DMS114 treated with DMSO at 0.1 percent for 48 hours (cell line): Measurements from ENCODE around the gene CDNF.
"Not testable (repeated sequence)": the region's sequence is repeated elsewhere in the genome, so short reads cannot be mapped to it uniquely, and the experiment has no call there.

ENCODE experiments used
- DNase-seq: peaks from one replicate; lab custom pipeline; 2025; ENCODE audit not compliant: unreplicated experiment; lab: John Stamatoyannopoulos, UW

Gene CDNF

DNA sequence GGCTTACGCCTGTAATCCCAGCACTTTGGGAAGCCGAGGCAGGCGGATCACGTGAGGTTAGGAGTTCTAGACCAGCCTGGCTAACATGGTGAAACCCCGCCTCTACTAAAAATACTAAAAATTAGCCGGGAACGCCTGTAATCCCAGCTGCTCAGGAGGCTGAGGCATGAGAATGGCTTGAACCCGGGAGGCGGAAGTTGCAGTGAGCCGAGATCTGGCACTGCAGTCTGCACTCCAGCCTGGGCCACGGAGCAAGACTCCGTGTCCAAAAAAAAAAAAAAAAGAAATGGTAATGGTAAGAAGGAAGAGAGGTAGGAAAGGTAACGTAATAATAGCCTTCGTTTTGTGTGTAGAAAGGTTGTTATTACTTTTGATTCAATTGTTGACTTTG is 1.5 kb upstream of the CDNF start:
- no peak for DNase-seq

DNA sequence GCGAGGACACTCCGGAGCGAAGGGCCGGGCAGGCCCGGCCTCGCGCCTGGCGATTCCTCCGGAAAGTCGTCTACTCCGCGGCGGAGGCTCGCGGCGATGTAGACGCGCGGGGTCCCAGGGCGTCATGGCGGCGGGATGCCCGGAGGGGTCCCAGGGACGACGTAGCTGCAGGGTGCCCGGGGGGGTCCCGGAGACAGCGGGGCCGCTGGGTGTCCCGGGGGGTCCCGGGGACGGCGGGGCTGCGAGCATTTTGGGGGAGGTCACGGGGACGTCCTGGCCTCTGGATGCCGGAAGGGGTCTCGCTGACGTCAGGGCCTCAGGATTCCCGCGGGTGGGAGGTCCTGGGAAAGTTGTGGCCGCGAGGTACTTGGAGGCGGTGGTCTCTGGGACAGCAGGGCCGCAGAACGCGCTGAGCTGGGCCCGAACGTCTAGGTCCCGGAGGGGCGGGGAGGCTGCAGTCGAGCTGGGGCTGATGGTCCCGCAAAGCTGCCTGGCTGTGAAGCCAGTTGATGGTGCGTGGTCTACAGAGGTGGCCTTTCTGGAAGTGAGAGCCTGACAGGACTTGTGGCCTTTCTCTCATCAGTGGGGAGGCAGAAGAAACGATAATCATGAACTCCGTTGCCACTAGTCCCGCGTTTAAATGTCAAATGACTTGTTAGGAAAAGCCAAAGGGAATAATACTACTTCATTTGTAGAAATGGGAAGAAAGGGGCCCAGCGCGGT is 906 bp upstream of the CDNF start:
- peak; percentile 26 for DNase-seq

DNA sequence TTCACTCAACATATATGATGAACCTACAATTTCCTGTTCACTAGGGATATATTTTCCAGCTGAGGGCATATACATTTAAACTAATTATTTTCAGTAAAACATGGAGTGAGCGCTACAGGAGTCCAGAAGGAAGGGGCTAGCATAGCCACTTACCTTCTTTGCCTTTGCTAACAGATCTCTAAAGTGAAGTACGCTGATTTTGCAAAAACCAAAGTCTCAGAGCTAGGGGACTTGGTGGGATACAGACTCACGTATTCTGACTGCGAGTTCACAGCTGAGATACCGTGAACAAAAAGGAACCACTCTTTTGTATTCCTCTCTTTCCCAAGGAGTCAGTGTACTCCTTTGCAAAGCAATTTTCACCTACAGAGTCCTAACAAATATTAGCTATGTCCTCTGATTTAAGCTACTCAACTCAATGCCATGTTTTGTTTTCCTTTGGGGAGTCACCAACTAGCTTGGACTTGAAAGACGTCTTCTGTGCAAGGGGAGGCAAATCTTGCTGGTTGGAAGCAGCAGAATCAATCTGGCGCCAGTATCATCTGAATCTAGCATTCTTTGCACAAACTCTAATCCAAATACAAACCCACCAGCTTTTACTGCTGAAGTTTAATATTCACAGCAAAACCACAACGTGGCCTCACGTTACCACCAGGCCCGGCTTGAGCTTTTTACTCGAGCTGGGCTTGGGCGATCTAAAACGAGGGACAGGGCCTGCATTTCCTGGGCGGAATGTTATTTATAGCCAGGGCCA is 657 bp downstream of the CDNF start:
- no peak for DNase-seq

DNA sequence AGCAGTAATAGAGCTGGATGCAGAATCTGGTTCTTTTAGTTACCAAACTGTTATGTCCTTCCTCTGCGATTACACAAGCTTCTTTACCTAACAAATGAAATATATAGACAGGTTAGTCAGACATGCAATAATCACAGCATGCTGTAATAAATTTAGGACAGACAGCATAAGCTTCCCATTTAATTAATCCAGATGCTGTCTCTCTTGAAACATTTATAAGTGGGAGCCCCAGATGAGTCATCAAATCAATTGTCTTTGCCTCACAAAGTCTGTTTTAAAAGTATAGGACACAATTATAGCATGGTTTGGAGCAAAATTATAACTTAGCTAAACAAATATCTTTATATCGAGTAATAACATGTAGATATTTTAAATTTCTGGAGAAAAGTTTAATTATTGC is 1.6 kb downstream of the CDNF start:
- no peak for DNase-seq

DNA sequence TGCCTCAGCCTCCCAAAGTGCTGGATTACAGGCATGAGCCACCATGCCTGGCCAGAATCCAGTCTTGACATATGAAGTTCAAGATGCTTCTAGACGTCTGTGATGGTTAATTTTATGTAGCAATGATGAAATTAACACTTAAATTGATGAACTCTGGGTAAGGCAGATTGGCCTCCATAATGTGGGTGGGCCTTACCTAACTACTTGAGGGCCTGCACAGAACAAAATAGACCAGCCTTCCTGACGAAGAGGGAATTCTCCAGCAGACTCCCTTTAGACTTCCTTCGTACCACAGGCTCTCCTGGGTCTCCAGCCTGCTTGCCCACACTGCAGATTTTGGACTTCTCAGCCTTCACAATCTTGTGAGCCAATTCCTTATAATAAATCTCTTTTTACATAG is 4.7 kb downstream of the CDNF start:
- DNase-seq: no peak

DNA sequence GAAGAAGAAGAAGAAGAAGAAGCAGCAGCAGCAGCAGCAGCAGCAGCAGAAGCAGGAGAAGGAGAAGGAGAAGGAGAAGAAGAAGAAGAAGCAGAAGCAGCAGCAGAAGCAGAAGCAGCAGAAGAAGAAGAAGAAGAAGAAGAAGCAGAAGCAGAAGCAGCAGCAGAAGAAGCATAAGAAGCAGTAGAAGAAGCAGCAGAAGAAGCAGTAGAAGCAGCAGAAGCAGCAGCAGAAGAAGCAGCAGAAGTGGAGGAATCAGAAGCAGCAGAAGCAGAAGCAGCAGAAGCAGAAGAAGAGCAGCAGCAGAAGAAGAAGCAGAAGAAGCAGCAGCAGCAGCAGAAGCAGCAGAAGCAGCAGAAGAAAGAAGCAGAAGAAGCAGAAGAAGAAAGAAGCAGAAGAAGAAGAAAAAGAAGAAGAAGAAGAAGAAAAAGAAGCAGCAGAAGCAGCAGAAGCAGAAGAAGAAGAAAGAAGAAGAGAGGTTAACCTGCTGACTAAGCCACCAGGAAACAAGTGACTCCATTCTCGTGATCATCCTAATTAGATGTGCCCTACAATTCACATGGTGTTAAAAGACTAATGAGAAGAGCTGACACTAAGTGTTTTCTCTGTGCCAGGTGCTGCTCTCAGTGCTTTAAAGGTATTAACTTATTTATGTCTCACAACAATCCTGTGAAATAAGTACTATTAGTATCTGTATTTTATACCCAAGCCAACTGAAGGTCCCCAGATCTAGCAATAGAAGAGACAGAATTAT is 11.6 kb downstream of the CDNF start:
- DNase-seq: no peak

DNA sequence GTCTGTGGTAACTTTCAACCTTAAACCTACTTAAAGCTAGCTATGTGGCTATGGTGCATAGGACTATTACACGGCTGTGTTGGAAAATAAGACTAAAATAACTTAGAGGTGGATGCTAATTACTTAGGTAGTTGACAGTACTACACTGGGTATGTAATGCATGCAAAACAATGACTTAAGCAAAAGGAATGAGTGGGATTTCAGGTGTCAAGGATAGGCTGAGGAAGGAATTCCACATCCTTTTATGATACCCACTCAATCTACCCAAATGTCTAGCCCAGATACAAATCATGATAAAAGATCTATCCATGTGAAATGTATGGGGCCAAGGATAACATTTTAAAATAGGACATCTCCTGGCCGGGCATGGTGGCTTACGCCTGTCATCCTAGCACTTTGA is 13.9 kb downstream of the CDNF start:
- no peak for DNase-seq

DNA sequence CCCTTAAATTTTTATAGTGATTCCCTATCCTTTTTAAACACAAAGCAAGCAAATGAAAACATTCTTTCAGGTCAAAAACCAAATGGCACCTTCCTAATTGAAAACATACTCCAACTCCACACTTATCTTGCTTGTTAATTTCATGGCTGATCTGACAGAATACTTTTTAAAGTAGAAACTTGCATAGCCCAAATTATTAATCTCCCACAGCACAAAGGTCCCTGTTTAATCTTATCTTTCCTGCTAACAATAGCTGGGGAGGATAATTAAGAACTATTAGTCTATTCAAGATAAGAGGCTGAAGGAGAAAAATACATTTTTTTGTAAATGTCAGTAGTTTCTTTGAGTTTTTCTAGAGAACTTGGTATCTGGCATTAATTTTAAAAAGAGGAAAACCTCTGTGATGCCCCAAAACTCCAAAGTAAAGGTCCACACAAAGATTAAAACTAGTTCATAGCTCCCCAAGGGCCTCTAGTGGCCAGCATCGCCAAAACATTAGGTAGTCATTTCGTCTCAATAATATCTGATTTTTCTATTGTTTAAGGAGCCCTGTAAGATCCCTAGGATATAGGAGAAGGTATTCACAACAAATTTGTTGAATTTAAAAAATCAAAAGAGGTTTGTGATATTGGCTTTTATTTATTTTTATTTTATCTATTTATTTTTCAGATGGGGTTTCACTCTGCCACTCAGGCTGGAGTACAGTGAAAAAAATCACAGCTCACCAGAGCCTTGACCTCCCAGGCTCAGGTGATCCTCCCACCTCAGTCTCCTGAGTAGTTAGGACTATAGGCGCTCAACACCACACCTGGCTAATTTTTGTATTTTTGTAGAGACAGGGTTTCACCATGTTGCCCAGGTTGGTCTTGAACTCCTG is 14.7 kb downstream of the CDNF start:
- DNase-seq: peak; percentile 33

DNA sequence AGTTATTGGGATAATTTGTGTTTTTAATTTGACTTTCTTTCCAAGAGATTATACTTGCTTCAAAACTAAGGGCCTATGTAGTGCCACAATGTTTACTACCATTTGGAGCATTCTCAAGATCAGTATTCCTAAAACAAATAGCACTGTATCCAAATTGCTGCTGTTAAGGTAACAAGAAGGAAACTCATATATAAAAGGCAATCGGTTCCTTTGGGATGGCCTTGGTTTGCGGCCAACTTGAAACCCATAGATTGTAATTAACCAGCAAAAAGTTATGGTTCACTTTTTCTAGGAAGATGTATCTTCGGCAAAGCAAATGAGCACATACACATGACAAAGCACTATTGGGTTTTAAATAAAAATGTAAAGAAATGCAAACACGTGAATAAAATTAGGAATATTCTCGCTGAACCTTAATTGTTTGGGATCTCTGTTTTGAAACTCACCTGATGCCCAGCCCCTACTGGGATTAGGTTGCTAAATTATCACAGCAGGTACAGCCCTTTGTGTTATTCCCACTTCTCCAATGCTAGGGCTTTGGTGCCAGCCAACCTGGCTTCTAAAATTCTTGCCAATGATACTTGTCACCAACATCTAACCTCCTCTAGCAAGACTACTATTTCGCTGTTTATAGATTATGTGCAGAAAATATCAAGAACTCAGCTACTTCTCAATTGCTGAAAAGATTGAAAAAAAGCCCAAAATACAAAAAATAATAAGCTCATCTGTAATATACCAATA is 16.0 kb downstream of the CDNF start:
- no peak for DNase-seq

DNA sequence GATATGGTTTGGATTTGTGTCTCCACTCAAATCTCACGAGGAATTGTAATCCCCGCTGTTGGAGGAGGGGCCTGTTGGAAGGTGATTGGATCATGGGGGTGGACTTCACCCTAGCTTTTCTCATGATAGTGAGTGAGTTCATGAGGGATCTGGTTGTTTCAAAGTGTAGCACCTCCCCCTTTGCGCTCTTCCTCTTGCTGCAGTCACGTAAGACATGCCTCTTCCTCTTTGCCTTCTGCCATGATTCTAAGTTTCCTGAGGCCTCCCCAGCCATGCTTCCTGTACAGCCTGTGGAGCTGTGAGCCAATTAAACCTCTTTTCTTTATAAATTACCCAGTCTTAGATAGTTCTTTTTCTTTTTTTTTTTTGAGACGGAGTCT is 17.1 kb downstream of the CDNF start:
- no peak for DNase-seq

DNA sequence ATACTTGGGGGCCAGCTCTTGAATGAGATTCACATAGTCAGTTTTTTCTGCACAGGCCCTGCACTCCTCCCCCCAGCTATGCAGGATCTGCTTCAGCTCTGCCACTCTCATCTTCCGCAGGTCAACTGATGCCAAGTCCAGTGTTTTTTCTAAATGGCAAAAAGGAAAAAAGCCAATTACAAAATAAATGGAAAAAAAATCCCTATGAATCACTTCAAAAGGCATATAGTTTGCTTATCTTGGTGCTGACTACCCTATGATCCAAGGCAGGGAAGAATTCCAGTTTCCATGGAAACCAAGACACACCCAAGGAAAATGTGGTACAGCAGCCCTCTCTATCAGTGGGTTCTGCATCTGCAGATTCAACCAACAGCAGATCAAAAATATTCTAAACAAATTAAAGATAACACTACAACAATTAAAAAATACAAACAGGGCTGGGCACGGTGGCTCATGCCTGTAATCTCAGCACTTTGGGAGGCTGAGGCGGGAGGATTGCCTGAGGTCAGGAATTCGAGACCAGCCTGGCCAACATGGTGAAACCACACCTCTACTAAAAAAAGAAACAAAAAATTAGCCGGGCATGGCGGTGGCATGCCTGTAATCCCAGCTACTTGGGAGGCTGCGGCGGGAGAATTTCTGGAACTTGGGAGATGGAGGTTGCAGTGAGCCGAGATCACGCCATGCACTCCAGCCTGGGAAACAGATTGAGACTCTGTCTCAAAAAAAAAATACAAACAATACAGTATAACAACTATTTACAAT is 17.6 kb downstream of the CDNF start:
- no peak for DNase-seq

DNA sequence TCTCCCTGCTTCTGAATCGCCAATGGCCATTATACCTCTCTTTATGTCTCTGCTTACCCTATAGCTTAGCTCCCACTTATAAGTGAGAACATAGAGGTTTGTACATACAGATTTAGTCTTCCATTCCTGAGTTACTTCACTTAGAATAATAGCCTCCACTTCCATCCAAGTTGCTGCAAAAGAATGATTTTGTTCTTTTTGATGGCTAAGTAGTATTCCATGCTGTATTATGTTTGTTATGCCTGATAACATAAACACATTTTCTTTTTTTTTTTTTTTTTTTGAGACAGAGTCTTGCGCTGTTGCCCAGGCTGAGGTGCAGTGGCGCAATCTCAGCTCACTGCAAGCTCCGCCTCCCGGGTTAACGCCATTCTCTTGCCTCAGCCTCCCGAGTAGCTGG is 21.1 kb downstream of the CDNF start:
- DNase-seq: not testable (repeated sequence)

DNA sequence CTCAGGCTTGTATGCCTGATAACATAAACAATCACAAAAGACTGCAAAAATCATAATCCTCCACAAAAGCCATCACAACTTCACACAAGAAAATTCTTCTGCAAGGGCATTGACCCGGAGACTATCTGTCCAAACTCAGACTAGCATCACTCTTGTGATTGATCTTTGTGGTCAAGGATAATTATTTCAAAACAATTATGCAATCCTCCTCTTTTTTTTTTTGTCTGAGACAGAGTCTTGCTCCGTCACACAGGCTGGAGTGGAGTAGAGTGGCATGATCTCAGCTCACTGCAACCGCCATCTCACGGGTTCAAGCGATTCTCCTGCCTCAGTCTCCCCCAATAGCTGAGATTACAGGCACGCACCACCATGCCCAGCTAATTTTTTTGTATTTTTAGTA is 22.2 kb downstream of the CDNF start:
- no peak for DNase-seq

DNA sequence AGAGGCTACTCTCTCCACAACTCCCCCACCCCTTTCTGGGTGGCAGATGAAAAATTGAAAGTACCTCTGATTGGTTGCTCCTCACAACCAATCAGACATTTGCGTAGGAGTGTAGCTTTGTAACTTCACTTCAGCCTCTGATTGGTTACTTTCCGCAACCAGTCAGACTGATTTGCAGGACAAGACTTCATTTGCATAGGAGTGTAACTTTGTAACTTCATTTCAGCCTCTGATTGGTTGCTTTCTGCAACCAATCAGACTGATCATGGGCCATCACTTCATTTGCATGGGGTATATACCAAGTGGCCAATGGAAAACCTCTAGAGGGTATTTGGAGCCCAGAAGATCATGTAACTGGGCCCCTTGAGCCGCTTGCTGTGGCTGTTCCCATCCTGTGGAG is 25.6 kb downstream of the CDNF start:
- no peak for DNase-seq

DNA sequence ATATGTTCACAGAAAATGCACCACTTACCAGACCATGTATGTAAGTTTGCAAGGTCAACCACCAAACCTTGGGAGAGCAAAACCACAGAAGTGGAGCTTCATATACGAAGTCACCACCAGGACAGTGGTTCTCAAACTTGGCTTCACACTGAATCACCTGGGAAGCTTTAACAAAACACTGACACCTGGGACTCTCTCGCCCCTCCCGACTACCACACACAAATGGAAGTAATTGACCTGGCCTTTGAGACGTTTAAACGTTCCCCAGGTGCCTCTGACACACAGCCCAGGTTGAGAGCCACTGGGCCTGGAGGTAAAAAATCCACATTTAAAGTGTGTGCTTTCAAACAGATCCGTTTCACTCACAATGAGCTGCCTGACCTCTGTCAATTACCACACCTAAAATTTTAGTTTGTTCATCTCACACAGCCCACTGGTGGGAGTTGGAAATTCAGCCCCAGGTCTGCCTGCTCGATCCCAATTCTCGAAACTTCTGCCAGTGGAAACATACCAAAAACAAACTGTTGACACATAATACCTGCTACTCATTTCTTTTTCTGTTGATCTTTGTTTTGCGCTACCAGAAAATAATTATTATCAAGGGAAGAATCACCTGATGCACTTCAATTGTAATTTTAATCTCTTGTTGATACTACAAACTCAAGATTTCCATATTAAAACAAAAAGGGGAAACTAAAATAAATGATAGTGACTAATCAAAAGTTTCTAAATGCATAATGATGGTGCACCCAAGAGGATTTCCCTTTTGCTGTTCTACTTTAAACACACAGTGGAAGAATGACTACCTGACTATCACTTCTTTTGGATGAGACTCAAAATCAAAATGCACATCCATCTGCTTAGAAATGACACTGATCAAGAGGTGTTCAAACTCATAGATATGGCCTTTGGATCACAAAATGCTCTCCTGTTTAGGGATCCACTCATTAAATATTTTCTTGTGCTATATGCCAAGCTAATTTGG is 26.6 kb downstream of the CDNF start:
- DNase-seq: no peak

DNA sequence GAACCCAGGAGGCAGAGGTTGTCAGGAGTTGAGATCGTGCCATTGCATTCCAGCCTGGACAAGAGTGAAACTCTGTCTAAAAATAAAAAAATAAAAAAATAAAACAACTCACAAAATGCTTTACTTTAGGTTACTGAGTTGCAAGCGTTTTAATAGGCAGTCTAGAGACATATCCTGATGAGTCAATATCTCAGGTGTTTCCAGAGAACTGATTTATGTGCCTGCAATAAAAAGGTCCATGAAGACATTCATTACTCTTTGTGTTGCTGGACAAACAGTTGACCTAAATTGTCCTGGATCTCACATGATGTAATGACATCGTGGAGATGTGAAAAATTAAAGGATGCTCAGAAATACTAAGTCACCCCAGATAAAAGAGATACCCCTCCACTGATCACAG is 31.5 kb downstream of the CDNF start:
- no peak for DNase-seq

DNA sequence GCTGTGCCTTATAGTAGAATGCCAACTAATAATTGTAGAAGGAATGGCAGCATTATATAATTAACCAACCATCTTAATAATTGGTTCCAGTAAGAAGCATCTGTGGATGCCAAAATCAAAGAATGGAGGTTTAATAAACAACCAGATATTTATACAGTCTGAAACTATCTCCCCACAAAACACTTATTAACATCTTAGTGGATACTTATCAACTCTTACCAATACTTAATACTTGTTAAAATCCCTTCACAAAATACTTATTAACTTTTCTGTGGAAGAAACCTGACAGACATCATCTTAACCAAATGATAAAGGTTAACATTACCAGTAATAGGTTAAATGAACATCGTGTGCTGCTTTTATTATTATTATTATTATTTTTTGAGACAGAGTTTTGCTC is 34.0 kb downstream of the CDNF start:
- DNase-seq: no peak

DNA sequence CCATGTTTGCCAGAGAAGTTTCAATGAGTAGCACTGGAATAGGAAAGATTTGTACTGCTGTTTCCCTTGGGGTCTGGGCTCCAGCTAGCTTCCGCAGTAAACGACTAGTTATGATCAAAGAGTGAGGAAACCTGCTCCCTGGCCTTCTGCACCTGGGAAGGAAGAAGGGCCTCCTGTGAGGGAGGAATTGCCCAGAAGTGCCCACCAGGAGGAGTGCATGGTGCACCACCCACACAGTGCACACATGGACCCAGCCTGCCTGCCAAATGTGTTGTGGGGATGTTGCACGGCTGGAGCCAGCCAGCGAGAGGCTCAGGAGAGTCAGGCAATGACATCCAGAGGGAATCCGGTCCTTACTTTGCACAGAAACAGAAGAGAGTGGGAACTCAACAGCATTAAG is 36.1 kb downstream of the CDNF start:
- no peak for DNase-seq

DNA sequence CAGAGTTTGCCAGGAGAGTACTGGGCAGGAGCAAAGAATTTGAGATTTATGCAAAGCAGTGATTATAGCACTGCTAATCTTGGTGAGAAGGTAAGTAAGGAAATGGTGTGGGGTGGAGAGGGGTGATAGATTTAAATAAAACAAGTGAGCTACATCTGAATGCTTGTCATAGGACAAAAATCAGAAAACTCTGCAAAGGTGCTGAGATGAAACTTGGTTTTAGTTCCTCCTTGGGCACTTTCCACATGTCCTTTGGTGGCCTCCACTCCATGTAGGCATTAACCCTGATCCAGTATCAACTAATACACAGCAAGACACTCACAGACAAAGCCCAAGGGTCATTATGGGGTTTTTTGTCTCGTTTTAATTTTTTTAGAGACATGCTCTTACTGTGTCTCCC is 37.4 kb downstream of the CDNF start:
- DNase-seq: no peak
